Epithelial cell of esophagus (primary cell): ENCODE measurements around the gene ARHGAP26.

ENCODE experiments used
- DNase-seq: peaks from one replicate; pipeline ENCODE4 v3.0.0; 2010; ENCODE audit warnings: low read depth
- H3K4me3 ChIP-seq: 2 replicates; pipeline ENCODE4 v1.5.1; 2011; ENCODE audit warnings: mild to moderate bottlenecking, low read length, control low read depth
- TF ChIP-seq, protein P1 (sequence below): IDR thresholded peaks from 2 replicates; pipeline ENCODE4 v1.5.1; 2011; ENCODE audit warnings: low read depth, mild to moderate bottlenecking, low read length, control low read depth, inconsistent platforms; ENCODE audit not compliant: insufficient read depth; ENCODE audit errors: missing control alignments

ARHGAP26 gene

DNA sequence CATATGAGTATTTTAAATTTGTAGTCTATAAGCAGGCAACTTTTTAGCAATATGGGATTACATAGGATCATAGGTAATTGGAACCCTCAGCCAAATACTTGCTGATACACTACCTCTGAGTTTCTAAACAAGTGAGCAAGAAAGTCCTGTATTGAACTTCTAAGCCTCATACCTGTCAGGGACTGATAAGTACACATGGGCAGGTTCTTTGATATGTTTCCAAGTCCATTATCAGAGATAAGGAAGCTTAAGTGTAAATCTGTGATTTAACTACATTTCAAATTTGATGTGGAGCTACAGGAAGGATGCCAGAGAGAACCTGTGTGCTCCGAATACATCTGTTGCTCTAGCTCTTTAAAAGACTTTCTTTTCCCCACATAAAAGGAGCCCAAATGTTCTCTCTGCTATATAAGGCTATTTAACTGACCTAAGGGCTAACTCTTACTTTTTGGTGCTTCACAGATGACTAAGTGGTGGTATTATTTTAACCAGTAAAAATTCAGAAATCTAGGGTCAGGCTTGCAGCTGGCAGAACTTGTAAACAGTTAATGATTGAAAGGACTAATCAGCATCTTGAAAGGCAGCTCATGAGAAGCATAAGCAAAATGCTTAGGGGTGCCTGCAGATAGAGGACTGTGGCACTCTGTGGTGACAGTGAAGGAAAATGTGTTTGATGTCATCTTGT lies 404.7 kb downstream of the ARHGAP26 start:
- no peak overlapping the region for H3K4me3 ChIP-seq
- TF ChIP-seq, protein P1, sequence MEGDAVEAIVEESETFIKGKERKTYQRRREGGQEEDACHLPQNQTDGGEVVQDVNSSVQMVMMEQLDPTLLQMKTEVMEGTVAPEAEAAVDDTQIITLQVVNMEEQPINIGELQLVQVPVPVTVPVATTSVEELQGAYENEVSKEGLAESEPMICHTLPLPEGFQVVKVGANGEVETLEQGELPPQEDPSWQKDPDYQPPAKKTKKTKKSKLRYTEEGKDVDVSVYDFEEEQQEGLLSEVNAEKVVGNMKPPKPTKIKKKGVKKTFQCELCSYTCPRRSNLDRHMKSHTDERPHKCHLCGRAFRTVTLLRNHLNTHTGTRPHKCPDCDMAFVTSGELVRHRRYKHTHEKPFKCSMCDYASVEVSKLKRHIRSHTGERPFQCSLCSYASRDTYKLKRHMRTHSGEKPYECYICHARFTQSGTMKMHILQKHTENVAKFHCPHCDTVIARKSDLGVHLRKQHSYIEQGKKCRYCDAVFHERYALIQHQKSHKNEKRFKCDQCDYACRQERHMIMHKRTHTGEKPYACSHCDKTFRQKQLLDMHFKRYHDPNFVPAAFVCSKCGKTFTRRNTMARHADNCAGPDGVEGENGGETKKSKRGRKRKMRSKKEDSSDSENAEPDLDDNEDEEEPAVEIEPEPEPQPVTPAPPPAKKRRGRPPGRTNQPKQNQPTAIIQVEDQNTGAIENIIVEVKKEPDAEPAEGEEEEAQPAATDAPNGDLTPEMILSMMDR = no peak
- DNase-seq = no peak

DNA sequence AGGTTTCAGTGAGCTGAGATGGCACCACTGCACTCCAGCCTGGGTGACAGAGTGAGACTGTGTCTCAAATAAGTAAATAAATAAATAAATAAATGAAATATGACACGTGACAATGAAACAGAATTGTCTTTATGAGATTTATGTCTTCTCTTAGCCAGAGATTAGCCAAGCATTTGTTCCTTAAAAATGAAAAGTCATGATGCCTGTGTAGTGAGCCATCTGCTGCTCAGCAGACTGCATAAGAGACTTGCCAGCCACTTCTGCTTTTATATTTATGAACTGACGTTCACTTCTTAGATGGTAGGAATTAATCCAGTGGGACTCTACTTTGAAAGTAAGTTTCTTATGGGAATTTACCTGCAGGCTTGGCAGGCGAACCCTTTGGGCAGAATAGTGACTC lies 405.9 kb downstream of the ARHGAP26 start:
- H3K4me3 ChIP-seq = no peak overlapping the region
- TF ChIP-seq, protein P1 = no peak
- no peak for DNase-seq

DNA sequence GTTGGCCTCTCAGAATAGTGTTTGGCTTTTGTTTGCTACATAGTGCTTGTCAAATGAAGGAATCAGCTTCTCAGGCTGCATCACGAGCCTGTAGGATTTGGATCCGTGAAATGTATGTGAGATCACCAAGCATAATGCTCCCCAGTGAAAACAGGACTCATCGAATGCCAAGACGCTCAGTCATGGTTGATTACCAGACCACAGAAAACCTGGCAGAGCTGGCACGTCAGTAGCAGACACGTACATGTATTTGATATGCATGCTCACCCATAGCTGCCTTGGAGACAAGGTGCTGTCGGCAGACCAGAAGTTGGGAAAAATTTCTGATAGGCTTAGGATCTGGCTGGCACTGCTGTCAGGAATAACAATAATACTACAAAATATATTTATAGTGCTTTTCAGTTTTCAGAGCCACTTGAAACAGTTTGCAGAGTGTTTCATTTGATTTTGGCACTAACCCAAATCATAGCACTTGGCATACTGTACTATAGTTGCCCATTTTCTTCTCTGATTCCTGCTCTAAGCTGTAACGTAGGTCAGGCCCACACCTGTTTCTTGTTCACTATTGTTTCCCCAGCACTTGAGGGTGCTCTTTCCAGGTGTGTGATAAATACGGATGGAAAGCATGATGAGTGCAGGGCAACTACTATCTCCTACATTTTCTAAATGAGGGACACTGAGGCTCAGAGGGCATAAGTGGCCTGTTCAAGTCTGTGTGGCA lies 407.2 kb downstream of the ARHGAP26 start:
- TF ChIP-seq, protein P1 = peak; percentile 12
- DNase-seq = peak; percentile 100
- H3K4me3 ChIP-seq = no peak overlapping the region

DNA sequence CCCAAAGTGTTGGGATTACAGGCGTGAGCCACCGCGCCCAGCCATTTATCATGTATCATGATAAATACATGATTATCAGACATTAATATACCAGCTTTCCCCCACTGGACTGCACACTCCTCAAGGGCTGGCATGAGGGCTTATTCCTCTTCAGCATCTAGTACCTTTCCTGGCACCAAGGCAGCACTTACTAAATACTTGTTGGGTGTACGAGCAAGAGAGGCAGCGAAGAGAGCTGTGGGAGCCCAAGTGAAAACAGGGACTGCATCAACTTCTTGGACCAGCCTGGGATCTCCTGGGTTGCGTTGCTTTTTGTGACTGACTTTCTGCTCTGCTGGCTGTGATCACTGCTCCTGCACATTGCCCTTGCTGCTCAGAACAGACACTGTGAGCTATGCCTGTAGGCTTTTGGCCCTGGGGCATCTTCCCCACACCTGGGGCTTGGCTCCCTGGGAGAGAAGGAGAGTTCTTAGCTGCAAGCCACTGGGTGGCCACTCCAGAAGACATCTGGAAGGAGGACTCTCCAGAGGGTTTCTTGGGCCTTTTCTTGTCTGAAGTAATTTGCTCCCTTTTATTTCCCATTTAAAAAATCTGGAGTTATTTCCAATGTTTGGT lies 409.1 kb downstream of the ARHGAP26 start:
- no peak for DNase-seq
- no peak overlapping the region for H3K4me3 ChIP-seq
- TF ChIP-seq, protein P1 = no peak

DNA sequence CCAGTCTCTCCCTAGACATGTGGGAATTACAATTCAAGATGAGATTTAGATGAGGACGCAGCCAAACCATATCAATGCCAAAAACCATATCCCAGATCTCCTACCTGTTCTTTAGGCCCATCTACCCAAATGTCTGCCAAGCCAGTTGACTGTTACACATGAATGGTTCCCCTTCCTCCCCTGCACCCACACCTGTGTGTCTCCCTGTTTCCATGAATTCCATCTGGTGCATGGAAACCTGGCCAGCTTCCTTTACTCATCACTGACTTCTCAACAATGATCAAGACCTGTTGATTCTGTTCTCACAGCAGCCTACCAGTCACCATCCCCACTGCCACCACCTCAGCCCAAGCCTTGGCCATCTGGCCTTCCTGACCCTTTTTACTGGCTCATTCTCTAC lies 410.6 kb downstream of the ARHGAP26 start:
- no peak overlapping the region for H3K4me3 ChIP-seq
- no peak for DNase-seq
- TF ChIP-seq, protein P1 = no peak

DNA sequence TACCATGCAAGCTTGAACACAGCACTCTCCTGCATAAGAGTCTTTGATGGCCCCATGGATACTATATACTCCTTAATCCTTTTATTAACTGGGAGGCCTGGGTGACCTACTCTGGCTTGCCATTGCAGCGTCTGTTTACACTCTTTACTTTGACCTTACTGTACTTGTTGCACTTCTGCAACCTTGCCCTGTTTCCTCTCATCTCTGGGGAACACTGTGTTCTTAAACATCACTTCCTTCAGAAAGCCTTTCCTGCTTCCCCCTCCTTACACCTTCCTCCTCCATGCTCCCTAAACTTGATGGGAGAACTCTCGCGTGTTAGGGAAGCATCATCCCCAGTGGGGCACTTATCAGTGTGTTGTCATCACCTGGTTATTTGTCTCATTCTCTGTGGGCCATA lies 411.0 kb downstream of the ARHGAP26 start:
- no peak for DNase-seq
- no peak overlapping the region for H3K4me3 ChIP-seq
- TF ChIP-seq, protein P1 = no peak
